ENCODE measurements around the gene PIP5K1B.

Gene PIP5K1B

GRCh38 chr9:68791169-68791568 lies 86.1 kb downstream of the PIP5K1B start:
- Histone ChIP-seq H3K4me1 (ENCODE audit: control insufficient read depth, insufficient read depth, low read length, unreplicated experiment) (no peaks in the 10 kb centered on the region), H3K36me3 (ENCODE audit: insufficient read depth, low read length) (no peaks in the 10 kb centered on the region), H2AFZ (ENCODE audit: low read length, unreplicated experiment) (no peak overlapping the region)

DNA sequence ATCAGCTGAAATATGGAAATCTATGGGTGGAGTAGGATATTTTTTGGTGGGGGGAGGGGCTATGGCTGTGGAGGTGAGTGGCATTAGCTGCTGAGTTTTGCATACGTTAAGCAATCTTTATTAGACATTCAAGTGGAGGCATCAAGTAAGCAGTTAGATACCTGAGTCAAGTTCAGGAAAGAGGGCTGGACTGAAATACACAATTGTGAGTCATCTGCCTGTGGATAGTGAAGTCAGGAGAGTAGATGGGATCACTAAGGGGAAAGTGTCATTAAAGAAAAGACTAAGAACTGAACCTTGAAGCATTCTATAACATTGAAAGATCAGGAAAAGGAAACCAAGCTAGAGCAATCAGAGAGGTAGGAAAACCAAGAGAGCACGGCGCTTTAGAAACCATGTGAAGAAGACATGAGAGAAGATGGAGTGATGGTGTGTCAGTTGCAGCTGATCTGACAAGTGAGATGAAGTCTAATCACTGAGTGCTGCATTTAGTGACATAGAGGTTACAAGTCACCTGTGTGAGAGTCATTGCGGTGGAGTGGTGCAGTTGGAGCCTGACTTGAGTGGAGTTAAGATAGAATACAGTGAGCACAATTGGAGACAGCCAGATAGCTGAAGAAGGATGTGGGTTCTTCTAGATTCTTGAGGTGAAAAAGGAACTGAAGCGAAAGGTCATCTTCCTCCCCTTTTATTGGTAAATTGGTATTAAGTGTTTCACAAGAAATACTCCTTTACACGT lies 88.7 kb downstream of the PIP5K1B start:
- H3K36me3 ChIP-seq (ENCODE audit: insufficient read depth, low read length) = no peaks in the 10 kb centered on the region
- no peak overlapping the region for H3K4me3 ChIP-seq (ENCODE audit: low read depth, low read length)
- no peaks in the 10 kb centered on the region for H3K4me1 ChIP-seq (ENCODE audit: control insufficient read depth, insufficient read depth, low read length, unreplicated experiment)
- no peaks in the 10 kb centered on the region for H3K79me2 ChIP-seq (ENCODE audit: control insufficient read depth, insufficient read depth, low read length, unreplicated experiment)
- H3K27ac ChIP-seq (ENCODE audit: low read depth, low read length) = no peak overlapping the region
- no peak overlapping the region for H2AFZ ChIP-seq (ENCODE audit: low read length, unreplicated experiment)
- peaks cover 64% of the 10 kb centered on the region for H3K27me3 ChIP-seq (ENCODE audit: insufficient read depth, low read length)

More at GRCh38 chr9:68791169-68791568, 86.1 kb downstream of the PIP5K1B start:
- Histone ChIP-seq H3K27ac (ENCODE audit: low read depth, low read length) (no peak overlapping the region), H3K4me3 (ENCODE audit: low read depth, low read length) (no peak overlapping the region), H3K27me3 (ENCODE audit: insufficient read depth, low read length) (peaks cover 39% of the 10 kb centered on the region), H3K79me2 (ENCODE audit: control insufficient read depth, insufficient read depth, low read length, unreplicated experiment) (no peaks in the 10 kb centered on the region)

GRCh38 chr9:68794898-68795297 lies 89.9 kb downstream of the PIP5K1B start:
- H3K4me3 ChIP-seq (ENCODE audit: low read depth, low read length) = no peak overlapping the region
- no peak overlapping the region for H2AFZ ChIP-seq (ENCODE audit: low read length, unreplicated experiment)
- H3K79me2 ChIP-seq (ENCODE audit: control insufficient read depth, insufficient read depth, low read length, unreplicated experiment) = no peaks in the 10 kb centered on the region
- peaks cover 71% of the 10 kb centered on the region for H3K27me3 ChIP-seq (ENCODE audit: insufficient read depth, low read length)
- no peaks in the 10 kb centered on the region for H3K4me1 ChIP-seq (ENCODE audit: control insufficient read depth, insufficient read depth, low read length, unreplicated experiment)
- no peaks in the 10 kb centered on the region for H3K36me3 ChIP-seq (ENCODE audit: insufficient read depth, low read length)
- H3K27ac ChIP-seq (ENCODE audit: low read depth, low read length) = no peak overlapping the region

DNA sequence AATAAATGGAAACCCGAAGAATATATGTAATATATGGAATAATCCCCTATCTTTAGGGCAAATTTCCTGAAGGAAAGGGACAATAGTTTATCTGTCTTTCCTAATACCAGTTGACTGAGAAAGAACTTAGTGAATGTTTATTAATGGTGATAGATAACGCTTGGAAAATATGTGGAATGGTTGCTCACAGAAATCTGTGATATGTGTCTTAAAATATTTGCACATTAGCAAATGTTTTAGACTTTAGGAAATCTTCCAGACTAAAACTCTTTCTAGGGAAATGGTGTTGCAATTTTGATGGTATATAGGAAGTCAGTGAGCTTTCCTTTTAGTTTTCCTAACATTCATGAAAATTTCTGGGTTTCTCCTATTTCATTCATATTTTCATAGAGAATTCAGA lies 90.4 kb downstream of the PIP5K1B start:
- Histone ChIP-seq H3K27me3 (ENCODE audit: insufficient read depth, low read length) (peaks cover 76% of the 10 kb centered on the region), H3K4me1 (ENCODE audit: control insufficient read depth, insufficient read depth, low read length, unreplicated experiment) (no peaks in the 10 kb centered on the region), H3K4me3 (ENCODE audit: low read depth, low read length) (no peak overlapping the region), H2AFZ (ENCODE audit: low read length, unreplicated experiment) (no peak overlapping the region), H3K27ac (ENCODE audit: low read depth, low read length) (no peak overlapping the region), H3K79me2 (ENCODE audit: control insufficient read depth, insufficient read depth, low read length, unreplicated experiment) (no peaks in the 10 kb centered on the region), H3K36me3 (ENCODE audit: insufficient read depth, low read length) (no peaks in the 10 kb centered on the region)

DNA sequence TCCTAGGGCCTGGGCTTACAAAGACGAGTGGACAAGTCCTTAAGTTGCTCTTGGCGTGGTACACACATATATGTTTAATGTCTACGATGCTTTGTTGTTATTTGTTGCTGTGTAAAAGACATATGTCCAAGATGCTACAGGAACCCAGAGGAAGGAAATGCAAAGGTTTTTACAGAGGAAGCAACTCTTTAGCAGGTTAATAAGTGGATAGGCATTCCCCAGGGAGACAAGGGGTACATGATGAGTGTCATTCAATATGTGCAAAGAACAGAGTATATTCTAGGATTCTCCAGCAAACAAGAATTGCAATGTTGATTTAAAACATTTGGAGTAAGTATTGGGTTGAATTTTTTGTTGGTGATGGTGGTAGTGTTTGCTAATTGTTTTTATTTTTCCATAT lies 92.1 kb downstream of the PIP5K1B start:
- Histone ChIP-seq H2AFZ (ENCODE audit: low read length, unreplicated experiment) (no peak overlapping the region), H3K36me3 (ENCODE audit: insufficient read depth, low read length) (no peaks in the 10 kb centered on the region), H3K4me3 (ENCODE audit: low read depth, low read length) (no peak overlapping the region), H3K27me3 (ENCODE audit: insufficient read depth, low read length) (peaks cover 76% of the 10 kb centered on the region), H3K4me1 (ENCODE audit: control insufficient read depth, insufficient read depth, low read length, unreplicated experiment) (no peaks in the 10 kb centered on the region), H3K27ac (ENCODE audit: low read depth, low read length) (no peak overlapping the region), H3K79me2 (ENCODE audit: control insufficient read depth, insufficient read depth, low read length, unreplicated experiment) (no peaks in the 10 kb centered on the region)

GRCh38 chr9:68798423-68798822 lies 93.4 kb downstream of the PIP5K1B start:
- H3K4me3 ChIP-seq (ENCODE audit: low read depth, low read length) = no peak overlapping the region
- peaks cover 89% of the 10 kb centered on the region for H3K27me3 ChIP-seq (ENCODE audit: insufficient read depth, low read length)
- H3K79me2 ChIP-seq (ENCODE audit: control insufficient read depth, insufficient read depth, low read length, unreplicated experiment) = no peaks in the 10 kb centered on the region
- no peaks in the 10 kb centered on the region for H3K36me3 ChIP-seq (ENCODE audit: insufficient read depth, low read length)
- no peak overlapping the region for H2AFZ ChIP-seq (ENCODE audit: low read length, unreplicated experiment)
- no peak overlapping the region for H3K27ac ChIP-seq (ENCODE audit: low read depth, low read length)
- H3K4me1 ChIP-seq (ENCODE audit: control insufficient read depth, insufficient read depth, low read length, unreplicated experiment) = no peaks in the 10 kb centered on the region

DNA sequence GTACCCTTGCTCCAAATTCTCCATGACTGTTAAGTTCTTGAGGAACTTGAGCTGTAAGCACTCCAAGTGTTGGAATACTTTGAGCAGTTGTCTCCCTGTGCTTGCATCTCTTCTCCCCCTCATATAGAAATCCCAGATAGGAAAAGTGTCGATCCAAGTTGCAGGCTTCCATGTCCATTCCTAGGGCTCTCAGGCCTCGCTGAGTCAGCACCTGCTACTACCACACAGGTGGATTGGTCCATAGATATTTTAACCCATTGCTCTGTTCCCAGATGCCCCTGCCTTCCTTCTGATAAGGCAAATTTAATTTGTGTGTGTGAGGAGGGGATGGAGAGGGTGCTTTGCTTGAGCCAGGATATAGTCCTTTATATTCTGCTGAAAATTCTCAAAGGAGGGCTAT lies 95.8 kb downstream of the PIP5K1B start:
- no peaks in the 10 kb centered on the region for H3K79me2 ChIP-seq (ENCODE audit: control insufficient read depth, insufficient read depth, low read length, unreplicated experiment)
- no peak overlapping the region for H2AFZ ChIP-seq (ENCODE audit: low read length, unreplicated experiment)
- H3K36me3 ChIP-seq (ENCODE audit: insufficient read depth, low read length) = no peaks in the 10 kb centered on the region
- no peak overlapping the region for H3K4me3 ChIP-seq (ENCODE audit: low read depth, low read length)
- H3K27me3 ChIP-seq (ENCODE audit: insufficient read depth, low read length) = peaks cover 80% of the 10 kb centered on the region
- no peak overlapping the region for H3K27ac ChIP-seq (ENCODE audit: low read depth, low read length)
- no peaks in the 10 kb centered on the region for H3K4me1 ChIP-seq (ENCODE audit: control insufficient read depth, insufficient read depth, low read length, unreplicated experiment)

DNA sequence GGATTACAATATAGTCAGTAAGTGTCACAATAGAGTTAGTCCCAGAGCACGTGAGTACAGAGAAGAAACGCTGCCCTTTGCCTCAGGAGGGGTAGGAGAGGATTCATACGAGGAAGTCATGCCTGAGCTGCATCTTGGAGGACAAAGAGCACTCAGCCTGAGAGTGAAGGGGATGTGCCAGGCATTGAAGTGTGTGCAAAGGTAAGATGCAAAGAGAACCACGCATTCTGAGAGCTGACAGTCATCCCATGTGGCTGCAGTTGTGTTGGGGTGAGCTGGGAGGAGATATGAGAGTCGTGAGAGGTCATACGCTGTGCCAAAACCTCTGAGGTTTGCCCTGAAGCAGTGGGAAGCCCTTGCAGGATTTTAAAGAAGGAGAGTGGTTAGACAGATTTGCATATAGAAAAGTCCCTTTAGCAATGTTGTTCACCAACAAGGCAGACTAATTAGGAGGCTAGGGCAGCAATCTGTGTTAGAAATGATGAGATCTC lies 97.5 kb downstream of the PIP5K1B start:
- Histone ChIP-seq H3K4me3 (ENCODE audit: low read depth, low read length) (no peak overlapping the region), H3K27ac (ENCODE audit: low read depth, low read length) (no peak overlapping the region), H3K27me3 (ENCODE audit: insufficient read depth, low read length) (peaks cover 73% of the 10 kb centered on the region)

DNA sequence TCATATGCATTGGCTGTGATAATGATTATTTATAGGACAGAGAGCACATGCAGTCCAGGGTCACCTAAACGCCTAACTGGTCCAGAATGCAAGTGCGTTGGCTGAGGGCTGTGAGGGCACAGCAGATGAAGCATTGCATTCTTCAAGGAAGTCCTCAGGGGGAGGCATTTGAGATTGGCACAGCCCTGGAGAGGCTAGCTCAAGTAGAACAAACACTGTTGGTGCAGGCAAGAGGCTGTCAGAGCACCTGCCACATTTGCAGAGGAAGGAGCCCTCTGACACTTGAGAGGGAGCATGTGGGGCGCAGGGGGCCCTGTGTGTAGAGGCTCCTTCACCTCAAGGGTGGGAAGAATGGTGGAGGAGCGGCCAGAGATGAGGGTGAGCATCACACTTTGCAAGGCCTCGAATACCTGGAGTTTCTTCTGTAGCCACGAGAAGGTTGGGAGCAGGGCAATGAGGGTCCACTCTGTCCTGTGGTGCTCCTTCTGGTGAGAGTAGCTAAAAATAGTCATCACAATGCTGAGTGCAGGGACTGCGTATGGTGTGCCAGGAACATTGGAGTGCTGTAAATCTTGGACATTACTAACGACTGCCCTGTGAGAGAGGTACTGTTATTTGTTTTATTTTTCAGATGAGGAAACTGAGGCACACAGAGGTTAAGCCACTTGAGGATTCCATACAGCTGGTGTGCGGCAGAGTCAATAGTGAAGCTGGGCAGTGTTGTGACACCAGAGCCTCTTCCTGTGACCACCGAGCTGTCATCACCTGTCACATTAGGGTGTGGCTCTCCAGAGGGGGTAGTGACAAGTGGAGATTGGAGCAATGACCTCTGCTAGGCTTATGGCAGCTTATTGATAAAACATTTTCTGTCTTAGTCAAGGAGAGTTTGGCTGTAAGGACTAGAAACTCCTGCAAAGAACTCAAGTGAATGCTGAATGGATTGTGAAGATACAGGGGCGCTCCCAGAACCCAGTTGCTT lies 100.2 kb downstream of the PIP5K1B start:
- no peaks in the 10 kb centered on the region for H3K4me1 ChIP-seq (ENCODE audit: control insufficient read depth, insufficient read depth, low read length, unreplicated experiment)
- no peak overlapping the region for H2AFZ ChIP-seq (ENCODE audit: low read length, unreplicated experiment)
- no peak overlapping the region for H3K27ac ChIP-seq (ENCODE audit: low read depth, low read length)
- peaks cover 73% of the 10 kb centered on the region for H3K27me3 ChIP-seq (ENCODE audit: insufficient read depth, low read length)
- H3K4me3 ChIP-seq (ENCODE audit: low read depth, low read length) = no peak overlapping the region
- H3K36me3 ChIP-seq (ENCODE audit: insufficient read depth, low read length) = no peaks in the 10 kb centered on the region
- H3K79me2 ChIP-seq (ENCODE audit: control insufficient read depth, insufficient read depth, low read length, unreplicated experiment) = no peaks in the 10 kb centered on the region

More for the DNA sequence above, 97.5 kb downstream of the PIP5K1B start:
- no peak overlapping the region for H2AFZ ChIP-seq (ENCODE audit: low read length, unreplicated experiment)
- H3K36me3 ChIP-seq (ENCODE audit: insufficient read depth, low read length) = no peaks in the 10 kb centered on the region
- no peaks in the 10 kb centered on the region for H3K4me1 ChIP-seq (ENCODE audit: control insufficient read depth, insufficient read depth, low read length, unreplicated experiment)
- no peaks in the 10 kb centered on the region for H3K79me2 ChIP-seq (ENCODE audit: control insufficient read depth, insufficient read depth, low read length, unreplicated experiment)

- H3K79me2 ChIP-seq (ENCODE audit: control insufficient read depth, insufficient read depth, low read length, unreplicated experiment) = no peaks in the 10 kb centered on the region
- H2AFZ ChIP-seq (ENCODE audit: low read length, unreplicated experiment) = no peak overlapping the region
- H3K27me3 ChIP-seq (ENCODE audit: insufficient read depth, low read length) = peaks cover 70% of the 10 kb centered on the region
These were observed 101.0 kb downstream of the PIP5K1B start for GRCh38 chr9:68805890-68806517.

More at GRCh38 chr9:68805890-68806517, 101.0 kb downstream of the PIP5K1B start:
- no peaks in the 10 kb centered on the region for H3K36me3 ChIP-seq (ENCODE audit: insufficient read depth, low read length)
- H3K4me1 ChIP-seq (ENCODE audit: control insufficient read depth, insufficient read depth, low read length, unreplicated experiment) = no peaks in the 10 kb centered on the region
- no peak overlapping the region for H3K27ac ChIP-seq (ENCODE audit: low read depth, low read length)
- no peak overlapping the region for H3K4me3 ChIP-seq (ENCODE audit: low read depth, low read length)

All from ACC112 (cell line).